ENCODE measurements around the gene ARSI.

DNA sequence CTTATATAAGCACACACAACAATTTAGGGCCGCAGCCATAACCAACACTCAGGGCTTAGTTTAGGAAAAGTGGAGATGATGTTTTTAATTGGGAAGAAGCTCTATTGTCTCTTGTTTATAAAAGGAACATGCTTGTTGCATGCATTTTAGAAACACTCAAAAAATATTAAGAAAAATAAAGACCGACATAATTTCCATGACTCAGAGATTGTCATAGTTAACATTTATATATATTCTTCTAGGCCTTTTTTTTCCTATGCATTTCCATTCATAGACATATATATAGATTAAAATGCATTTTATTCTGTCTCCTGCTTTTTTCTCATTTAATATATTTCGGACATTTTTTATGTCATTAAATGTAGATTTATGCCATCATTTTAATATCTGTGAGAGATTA, 13.6 kb upstream of the ARSI start:
- TF ChIP-seq POLR2AphosphoS5 (IDR thresholded peaks at IDR 0.05; ENCODE audit: low read depth, low read length) = no peak
- TF ChIP-seq POLR2A (IDR thresholded peaks at IDR 0.05; ENCODE audit: low read depth, low read length) = no peak

Data from GM12891 (cell line).